ENCODE data around the gene FCHO1. TPM values are rescaled to one million over a fixed set of nuclear protein-coding genes. Genes with fewer than 3 reads are reported as not detected.

FCHO1 gene
- total and polyA plus RNA-seq, 10 of the 15 experiments (the other 5 are each of a cell fraction or from before 2014, with no cell fraction given), result 0.14 to 45.8 (median 15.8) TPM

DNA sequence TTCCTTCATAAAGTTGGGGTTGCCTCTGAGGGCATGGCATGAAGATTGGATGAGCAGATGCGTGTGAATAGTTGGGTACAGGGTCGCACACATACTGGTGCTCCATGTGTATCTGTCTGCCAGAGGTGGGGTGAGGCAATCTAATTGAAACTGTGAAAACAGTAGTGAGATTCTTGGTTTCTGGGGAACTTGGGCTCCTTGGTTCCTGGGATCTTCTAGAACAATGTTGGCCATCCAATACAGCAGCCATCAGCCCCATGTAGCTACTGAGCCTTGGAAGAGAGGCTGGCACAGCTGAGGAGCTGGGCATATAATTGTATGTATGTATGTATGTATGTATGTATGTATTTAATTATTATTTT is 616 bp downstream of the FCHO1 start:
- in situ Hi-C loops (cut with MboI) (no loop called here), intact Hi-C loops (cut with micrococcal nuclease; ENCODE audit: unreplicated experiment) (loop anchor here (5.0 kb wide), 1 partner anchor 35 kb away; the partner anchor contains the start of gene MAP1S)
- H3K4me1 ChIP-seq (ENCODE audit: control insufficient read depth, insufficient read depth, low read length), result peaks cover 60% of the 10 kb centered on the region
- peak overlapping the region; percentile 95 for H3K27ac ChIP-seq (ENCODE audit: control insufficient read depth, insufficient read depth)
- FAIRE-seq (no peak), ATAC-seq (peak; percentile 2), DNase-seq (ENCODE audit: low read depth, low spot score) (peak; percentile 46)
- no peaks in the 10 kb centered on the region for H3K36me3 ChIP-seq (ENCODE audit: control insufficient read depth in 2 of 2, insufficient read depth in 2 of 2, low read length in 1 of 2)
- peak overlapping the region; percentile 83 for H3K4me2 ChIP-seq (ENCODE audit: control insufficient read depth, insufficient read depth)
- H3K4me3 ChIP-seq, result peak overlapping the region; percentile 74
- peaks cover 40% of the 10 kb centered on the region for H3K79me2 ChIP-seq (ENCODE audit: control insufficient read depth, insufficient read depth, low read length)
- TSS peak; percentile 79 for BruUV-seq (replicated peaks)
- ChIA-PET POLR2A (interaction anchor here (0.6 to 3.8 kb wide), 6 partner anchors 10 to 345 kb away, joined by 3 to 16 read pairs (median 9); partner anchors contain the start of genes MAP1S and MAST3), RAD21 (ENCODE audit: unreplicated experiment) (interaction anchor here (0.6 to 6.7 kb wide), 8 partner anchors 12 to 293 kb away, joined by 3 to 96 read pairs (median 5); partner anchors contain the start of genes CCDC124 and MAP1S), SMC1A (ENCODE audit: uncharacterized antibody, unreplicated experiment) (interaction anchor here (1.1 to 8.8 kb wide), 7 partner anchors 12 to 181 kb away, joined by 3 to 93 read pairs (median 19); partner anchors contain the start of genes CCDC124 and MAP1S), CTCF (interaction anchor here (0.8 to 6.8 kb wide), 6 partner anchors 10 to 47 kb away, joined by 3 to 85 read pairs (median 6); no protein-coding TSS in a partner anchor)
- H3K9ac ChIP-seq (ENCODE audit: control insufficient read depth, insufficient read depth, low read length), result peak overlapping the region; percentile 83
- 4% methylated on average over 2 of the region's 2 CpGs for WGBS (ENCODE audit: insufficient coverage, insufficient replicate concordance, low lambda C conversion rate, missing lambda C conversion rate)
- no peaks in the 10 kb centered on the region for H3K27me3 ChIP-seq (replicated peaks in 1 of 2; ENCODE audit: control insufficient read depth in 2 of 2, insufficient read depth in 2 of 2, low read length in 1 of 2)
- H4K20me1 ChIP-seq (ENCODE audit: control insufficient read depth, insufficient read depth), result no peaks in the 10 kb centered on the region
- no peaks in the 10 kb centered on the region for H3K9me3 ChIP-seq (replicated peaks; ENCODE audit: control insufficient read depth, insufficient read depth, low read length)
- H2AFZ ChIP-seq (ENCODE audit: control insufficient read depth, low read depth, low read length), result peak overlapping the region; percentile 63
- TF ChIP-seq IKZF2 (IDR thresholded peaks at IDR 0.05) (peak in 1 of 2 experiments; percentile 7; a peak in 1 of 4 replicates), BCL11A (IDR thresholded peaks at IDR 0.05; ENCODE audit: low read depth, low read length) (0 out of 2 replicates have a peak, but pooled peaks have one; percentile 19), RELA (IDR thresholded peaks at IDR 0.05; ENCODE audit: borderline replicate concordance, partially characterized antibody) (no peak), EP300 (IDR thresholded peaks at IDR 0.05; ENCODE audit: borderline replicate concordance in 1 of 2, control insufficient read depth in 1 of 2, low read depth in 2 of 2, low read length in 2 of 2) (no peak), BACH1 (IDR thresholded peaks at IDR 0.05; ENCODE audit: borderline replicate concordance) (no peak), ETV6 (conservative IDR thresholded peaks at IDR 0.05 in 1 of 2, IDR thresholded peaks at IDR 0.05 in 1 of 2; ENCODE audit: borderline replicate concordance in 1 of 2, low read depth in 1 of 2) (peak in 1 of 2 experiments; percentile 12; a peak in 1 of 4 replicates), ZNF274 (IDR thresholded peaks at IDR 0.05; ENCODE audit: insufficient read depth, insufficient read length) (no peak), SMARCA5 (IDR thresholded peaks at IDR 0.05) (no peak; the same call in 1 of the 2 replicates), NFYA (IDR thresholded peaks at IDR 0.05; ENCODE audit: borderline replicate concordance, low read depth, low read length) (no peak), STAT3 (IDR thresholded peaks at IDR 0.05; ENCODE audit: low read depth, low read length) (no peak), NR2F1 (conservative IDR thresholded peaks at IDR 0.05) (no peak), NFIC (IDR thresholded peaks at IDR 0.05; ENCODE audit: low read depth, low read length) (0 out of 2 replicates have a peak, but pooled peaks have one; percentile 15), YY1 (IDR thresholded peaks at IDR 0.05; ENCODE audit: low read depth, low read length) (no peak), LARP7 (IDR thresholded peaks at IDR 0.05) (no peak)
- TF ChIP-seq, protein P1, sequence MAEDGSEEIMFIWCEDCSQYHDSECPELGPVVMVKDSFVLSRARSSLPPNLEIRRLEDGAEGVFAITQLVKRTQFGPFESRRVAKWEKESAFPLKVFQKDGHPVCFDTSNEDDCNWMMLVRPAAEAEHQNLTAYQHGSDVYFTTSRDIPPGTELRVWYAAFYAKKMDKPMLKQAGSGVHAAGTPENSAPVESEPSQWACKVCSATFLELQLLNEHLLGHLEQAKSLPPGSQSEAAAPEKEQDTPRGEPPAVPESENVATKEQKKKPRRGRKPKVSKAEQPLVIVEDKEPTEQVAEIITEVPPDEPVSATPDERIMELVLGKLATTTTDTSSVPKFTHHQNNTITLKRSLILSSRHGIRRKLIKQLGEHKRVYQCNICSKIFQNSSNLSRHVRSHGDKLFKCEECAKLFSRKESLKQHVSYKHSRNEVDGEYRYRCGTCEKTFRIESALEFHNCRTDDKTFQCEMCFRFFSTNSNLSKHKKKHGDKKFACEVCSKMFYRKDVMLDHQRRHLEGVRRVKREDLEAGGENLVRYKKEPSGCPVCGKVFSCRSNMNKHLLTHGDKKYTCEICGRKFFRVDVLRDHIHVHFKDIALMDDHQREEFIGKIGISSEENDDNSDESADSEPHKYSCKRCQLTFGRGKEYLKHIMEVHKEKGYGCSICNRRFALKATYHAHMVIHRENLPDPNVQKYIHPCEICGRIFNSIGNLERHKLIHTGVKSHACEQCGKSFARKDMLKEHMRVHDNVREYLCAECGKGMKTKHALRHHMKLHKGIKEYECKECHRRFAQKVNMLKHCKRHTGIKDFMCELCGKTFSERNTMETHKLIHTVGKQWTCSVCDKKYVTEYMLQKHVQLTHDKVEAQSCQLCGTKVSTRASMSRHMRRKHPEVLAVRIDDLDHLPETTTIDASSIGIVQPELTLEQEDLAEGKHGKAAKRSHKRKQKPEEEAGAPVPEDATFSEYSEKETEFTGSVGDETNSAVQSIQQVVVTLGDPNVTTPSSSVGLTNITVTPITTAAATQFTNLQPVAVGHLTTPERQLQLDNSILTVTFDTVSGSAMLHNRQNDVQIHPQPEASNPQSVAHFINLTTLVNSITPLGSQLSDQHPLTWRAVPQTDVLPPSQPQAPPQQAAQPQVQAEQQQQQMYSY (CRISPR knock-in tag; IDR thresholded peaks at IDR 0.05), result no peak
- TF ChIP-seq, protein P2, sequence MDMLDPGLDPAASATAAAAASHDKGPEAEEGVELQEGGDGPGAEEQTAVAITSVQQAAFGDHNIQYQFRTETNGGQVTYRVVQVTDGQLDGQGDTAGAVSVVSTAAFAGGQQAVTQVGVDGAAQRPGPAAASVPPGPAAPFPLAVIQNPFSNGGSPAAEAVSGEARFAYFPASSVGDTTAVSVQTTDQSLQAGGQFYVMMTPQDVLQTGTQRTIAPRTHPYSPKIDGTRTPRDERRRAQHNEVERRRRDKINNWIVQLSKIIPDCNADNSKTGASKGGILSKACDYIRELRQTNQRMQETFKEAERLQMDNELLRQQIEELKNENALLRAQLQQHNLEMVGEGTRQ (IDR thresholded peaks at IDR 0.05; ENCODE audit: borderline replicate concordance, low read depth, low read length), result no peak
- TF ChIP-seq, protein P3, sequence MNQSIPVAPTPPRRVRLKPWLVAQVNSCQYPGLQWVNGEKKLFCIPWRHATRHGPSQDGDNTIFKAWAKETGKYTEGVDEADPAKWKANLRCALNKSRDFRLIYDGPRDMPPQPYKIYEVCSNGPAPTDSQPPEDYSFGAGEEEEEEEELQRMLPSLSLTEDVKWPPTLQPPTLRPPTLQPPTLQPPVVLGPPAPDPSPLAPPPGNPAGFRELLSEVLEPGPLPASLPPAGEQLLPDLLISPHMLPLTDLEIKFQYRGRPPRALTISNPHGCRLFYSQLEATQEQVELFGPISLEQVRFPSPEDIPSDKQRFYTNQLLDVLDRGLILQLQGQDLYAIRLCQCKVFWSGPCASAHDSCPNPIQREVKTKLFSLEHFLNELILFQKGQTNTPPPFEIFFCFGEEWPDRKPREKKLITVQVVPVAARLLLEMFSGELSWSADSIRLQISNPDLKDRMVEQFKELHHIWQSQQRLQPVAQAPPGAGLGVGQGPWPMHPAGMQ (IDR thresholded peaks at IDR 0.05; ENCODE audit: borderline replicate concordance), result no peak

All from GM12878 (cell line).